Uterus (tissue), 4 donors: ENCODE measurements around the gene GNE. TPM values are rescaled to one million over a fixed set of nuclear protein-coding genes. Genes with fewer than 3 reads are reported as not detected.

Experiments used
- DNase-seq, 2 donors: peaks; one replicate each; pipeline ENCODE4 v3.0.0-alpha.2; 2019 to 2020
- H3K27ac ChIP-seq, 2 donors: fragments of 200-600 bp; sonication (generic); 1 replicate in 1 of 2; 2 replicates in 1 of 2; pipeline ENCODE4 v1.5.1; 2016 to 2018
- H3K27me3 ChIP-seq, 2 donors: fragments of 200-600 bp; sonication (generic); one replicate each; pipeline ENCODE4 v1.5.1; 2018 to 2019; ENCODE audit warnings: control low read depth in 1 of 2
- H3K36me3 ChIP-seq, 2 donors: fragments of 200-600 bp; sonication (generic); one replicate each; pipeline ENCODE4 v1.5.1; 2019; ENCODE audit warnings: control low read depth in 1 of 2
- H3K4me1 ChIP-seq, 2 donors: fragments of 200-600 bp; sonication (generic); one replicate each; pipeline ENCODE4 v1.5.1; 2018 to 2019; ENCODE audit warnings: control low read depth in 1 of 2
- H3K4me3 ChIP-seq, 2 donors: fragments of 200-600 bp; sonication (generic); 1 replicate in 1 of 2; 2 replicates in 1 of 2; pipeline ENCODE4 v1.5.1; 2018 to 2019; ENCODE audit warnings: mild to moderate bottlenecking in 1 of 2
- H3K9me3 ChIP-seq, 2 donors: fragments of 200-600 bp; sonication (generic); one replicate each; pipeline ENCODE4 v1.5.1; 2019; ENCODE audit warnings: control low read depth in 1 of 2
- POLR2A ChIP-seq, 2 donors: fragments of 450-650 bp; IDR thresholded peaks; one replicate each; pipeline ENCODE4 v1.6.1; 2016; ENCODE audit warnings: antibody characterized with exemption in 2 of 2, mild to moderate bottlenecking in 1 of 2, moderate library complexity in 1 of 2
- intact Hi-C: fragments of 100-400 bp; cut with DNase I; formaldehyde crosslinking; loops from one replicate; pipeline ENCODE4 v1.15.1; 2023; ENCODE audit warnings: low total_unique reads
- total RNA-seq, 4 donors: library from RNA; depleted of rRNA in 3 of 4; stranded (reverse); fragments of >200 nt in 3 of 4; gene quantifications; one replicate each; pipeline versions ENCODE4 v1.1.0 to v1.2.4, GENCODE V29; 2014 to 2023
- TF ChIP-seq, protein P1 (sequence below), 4 experiments: fragments of 200-600 bp in 2 of 4; fragments of 450-650 bp in 2 of 4; sonication (generic) in 2 of 4; IDR thresholded peaks; one replicate each; pipeline ENCODE4 v1.5.1; 2016 to 2019; ENCODE audit warnings: antibody characterized with exemption in 4 of 4, mild to moderate bottlenecking in 2 of 4, moderate library complexity in 1 of 4
- donor health status: DM: yes; HTN: yes; CAD: no.

Gene GNE
- total RNA-seq, 4 donors from 2014 or later, result 10.3 to 42.2 (median 30.0) TPM

DNA sequence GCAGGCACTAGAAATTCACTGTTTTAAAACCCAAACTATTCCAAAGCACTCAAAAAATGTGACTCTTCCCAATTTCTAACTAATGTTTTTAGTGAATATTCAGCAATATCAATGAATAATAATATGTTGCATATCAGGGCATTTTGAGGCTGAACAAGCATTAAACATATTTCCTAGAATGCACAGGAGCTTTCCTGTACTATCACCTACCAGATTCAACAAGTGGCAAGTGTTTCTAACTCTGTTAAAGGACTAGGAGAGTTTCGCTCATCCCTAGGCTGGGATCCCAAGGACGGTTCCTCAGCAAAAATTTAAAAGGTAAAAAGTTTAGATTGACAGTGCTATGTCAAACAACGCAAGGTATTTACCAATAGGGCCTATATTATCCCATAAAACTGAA, 21.0 kb downstream of the GNE start:
- no peak for TF ChIP-seq POLR2A (IDR thresholded peaks at IDR 0.05)
- TF ChIP-seq, protein P1, sequence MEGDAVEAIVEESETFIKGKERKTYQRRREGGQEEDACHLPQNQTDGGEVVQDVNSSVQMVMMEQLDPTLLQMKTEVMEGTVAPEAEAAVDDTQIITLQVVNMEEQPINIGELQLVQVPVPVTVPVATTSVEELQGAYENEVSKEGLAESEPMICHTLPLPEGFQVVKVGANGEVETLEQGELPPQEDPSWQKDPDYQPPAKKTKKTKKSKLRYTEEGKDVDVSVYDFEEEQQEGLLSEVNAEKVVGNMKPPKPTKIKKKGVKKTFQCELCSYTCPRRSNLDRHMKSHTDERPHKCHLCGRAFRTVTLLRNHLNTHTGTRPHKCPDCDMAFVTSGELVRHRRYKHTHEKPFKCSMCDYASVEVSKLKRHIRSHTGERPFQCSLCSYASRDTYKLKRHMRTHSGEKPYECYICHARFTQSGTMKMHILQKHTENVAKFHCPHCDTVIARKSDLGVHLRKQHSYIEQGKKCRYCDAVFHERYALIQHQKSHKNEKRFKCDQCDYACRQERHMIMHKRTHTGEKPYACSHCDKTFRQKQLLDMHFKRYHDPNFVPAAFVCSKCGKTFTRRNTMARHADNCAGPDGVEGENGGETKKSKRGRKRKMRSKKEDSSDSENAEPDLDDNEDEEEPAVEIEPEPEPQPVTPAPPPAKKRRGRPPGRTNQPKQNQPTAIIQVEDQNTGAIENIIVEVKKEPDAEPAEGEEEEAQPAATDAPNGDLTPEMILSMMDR (IDR thresholded peaks at IDR 0.05), result no peak
- H3K9me3 ChIP-seq, result no peaks in the 10 kb centered on the region
- H3K4me3 ChIP-seq, result no peak overlapping the region
- no peaks in the 10 kb centered on the region for H3K4me1 ChIP-seq
- no peaks in the 10 kb centered on the region for H3K36me3 ChIP-seq
- no peak overlapping the region for H3K27ac ChIP-seq
- intact Hi-C loops, result no loop called here
- H3K27me3 ChIP-seq, result no peaks in the 10 kb centered on the region
- no peak for DNase-seq

DNA sequence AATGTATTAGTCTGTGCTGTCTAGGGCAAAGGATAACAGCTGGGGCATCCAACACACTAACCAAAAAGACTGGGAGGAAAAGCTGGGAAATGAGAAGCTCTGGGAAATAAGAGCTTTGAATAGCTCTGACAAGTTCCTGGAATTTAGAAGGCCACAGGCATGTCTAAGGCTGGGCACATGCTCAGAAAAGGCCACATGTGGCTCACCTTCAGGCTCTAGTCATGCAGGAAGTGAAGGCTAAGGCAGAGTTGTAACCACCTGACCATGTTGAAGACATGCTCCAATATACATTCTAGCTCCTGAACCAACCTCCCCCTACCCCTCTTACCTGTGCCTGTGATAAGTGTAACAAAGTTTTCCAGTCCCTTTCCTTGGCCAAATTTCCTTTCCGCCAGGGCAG, 35.8 kb downstream of the GNE start:
- intact Hi-C loops, result no loop called here
- no peak for TF ChIP-seq POLR2A (IDR thresholded peaks at IDR 0.05)
- TF ChIP-seq, protein P1 (IDR thresholded peaks at IDR 0.05), result no peak
- Histone ChIP-seq H3K4me3 (no peak overlapping the region), H3K4me1 (no peaks in the 10 kb centered on the region), H3K27ac (no peak overlapping the region), H3K9me3 (peaks cover 0 to 4% of the 10 kb centered on the region in 2 donors), H3K27me3 (no peaks in the 10 kb centered on the region), H3K36me3 (no peaks in the 10 kb centered on the region)
- no peak for DNase-seq

DNA sequence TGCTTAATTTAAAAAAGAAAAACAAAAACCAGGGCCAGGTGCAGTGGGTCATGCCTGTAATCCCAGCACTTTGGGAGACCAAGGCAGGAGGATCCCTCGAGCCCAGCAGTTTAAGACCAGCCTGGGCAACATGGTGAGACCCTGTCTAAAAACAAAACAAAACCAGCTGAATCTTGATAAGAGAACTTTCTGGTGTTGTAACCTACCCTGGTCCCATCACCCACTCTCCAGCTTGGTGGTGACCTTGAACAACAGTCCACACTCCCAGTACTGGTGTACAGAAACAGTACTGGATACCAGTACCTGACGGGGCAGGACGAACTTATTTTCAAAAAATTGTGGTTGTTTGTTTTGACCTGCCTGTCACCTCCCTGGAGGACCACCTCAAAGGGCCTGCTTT, 36.6 kb downstream of the GNE start:
- H3K36me3 ChIP-seq, result no peaks in the 10 kb centered on the region
- intact Hi-C loops, result no loop called here
- no peak overlapping the region for H3K27ac ChIP-seq
- TF ChIP-seq POLR2A (IDR thresholded peaks at IDR 0.05), result no peak
- TF ChIP-seq, protein P1 (IDR thresholded peaks at IDR 0.05), result no peak
- no peak overlapping the region for H3K4me3 ChIP-seq
- H3K4me1 ChIP-seq, result no peaks in the 10 kb centered on the region
- peaks cover 0 to 4% of the 10 kb centered on the region in 2 donors for H3K9me3 ChIP-seq
- no peak for DNase-seq
- H3K27me3 ChIP-seq, result no peaks in the 10 kb centered on the region

DNA sequence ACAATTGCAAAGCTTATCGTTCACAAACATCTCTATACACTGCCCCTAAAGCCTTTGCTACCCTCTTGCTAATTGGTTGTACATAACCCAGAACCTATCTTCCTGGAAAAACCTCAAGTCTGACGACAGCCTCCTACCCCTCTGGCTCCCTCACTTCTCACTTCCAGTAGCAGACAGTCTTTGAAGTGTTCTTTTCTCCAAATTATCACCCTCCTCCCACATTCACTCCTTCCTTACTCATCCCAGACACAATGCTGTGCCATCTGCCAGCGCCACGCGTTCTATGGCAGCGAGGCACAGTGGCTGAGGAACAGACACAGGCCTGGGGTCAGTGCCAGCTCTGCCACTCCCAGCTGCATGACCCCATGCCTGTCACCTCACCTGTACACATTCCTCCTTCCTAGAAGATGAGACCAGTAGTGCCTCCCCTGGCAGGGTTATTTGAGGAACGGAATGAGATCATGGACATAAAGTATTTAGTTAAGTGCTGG, 39.8 kb downstream of the GNE start:
- no peak for TF ChIP-seq POLR2A (IDR thresholded peaks at IDR 0.05)
- TF ChIP-seq, protein P1 (IDR thresholded peaks at IDR 0.05), result no peak
- H3K9me3 ChIP-seq, result peaks cover 0 to 4% of the 10 kb centered on the region in 2 donors
- intact Hi-C loops, result no loop called here
- no peaks in the 10 kb centered on the region for H3K4me1 ChIP-seq
- H3K36me3 ChIP-seq, result no peaks in the 10 kb centered on the region
- H3K27me3 ChIP-seq, result no peaks in the 10 kb centered on the region
- H3K27ac ChIP-seq, result peak overlapping the region in 1 of 2 donors; percentile 39
- no peak overlapping the region for H3K4me3 ChIP-seq
- DNase-seq, result no peak

DNA sequence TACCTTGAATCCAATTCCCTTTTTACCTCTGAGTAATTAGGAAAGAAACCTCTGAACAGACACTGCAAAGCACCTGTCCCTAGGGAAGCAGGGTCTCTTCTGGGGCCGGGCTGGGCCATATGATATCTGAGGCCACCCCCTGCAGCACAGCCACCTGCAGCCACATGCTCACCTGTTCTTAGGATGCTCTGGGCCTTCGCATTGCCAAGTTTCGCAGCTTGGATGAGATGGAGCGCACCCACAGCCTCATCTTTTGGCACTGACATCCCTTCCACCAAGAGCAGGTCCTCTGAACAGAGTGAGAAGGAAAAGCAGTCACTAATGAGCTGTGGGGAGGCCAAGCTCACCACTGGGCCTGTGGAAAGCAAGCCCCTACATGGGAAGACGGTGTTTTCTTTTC, 40.2 kb downstream of the GNE start:
- H3K9me3 ChIP-seq, result peaks cover 0 to 4% of the 10 kb centered on the region in 2 donors
- H3K4me1 ChIP-seq, result no peaks in the 10 kb centered on the region
- no peaks in the 10 kb centered on the region for H3K27me3 ChIP-seq
- intact Hi-C loops, result no loop called here
- no peak overlapping the region for H3K4me3 ChIP-seq
- TF ChIP-seq POLR2A (IDR thresholded peaks at IDR 0.05), result no peak
- TF ChIP-seq, protein P1 (IDR thresholded peaks at IDR 0.05), result no peak
- H3K36me3 ChIP-seq, result no peaks in the 10 kb centered on the region
- H3K27ac ChIP-seq, result peak overlapping the region in 1 of 2 donors; percentile 39
- DNase-seq, result no peak
